HG02970 (cell line): Measurements from ENCODE around the gene KLHL41.
A peak's percentile ranks its signal among the peaks of the same experiment; 100 is the strongest.

Source experiments
- ATAC-seq: cut with Tn5 transposase; IDR thresholded peaks from one replicate; pipeline ENCODE4 v1.9.1; 2021; ENCODE audit warnings: mild to moderate bottlenecking, moderate library complexity, moderate number of reproducible peaks; ENCODE audit not compliant: unreplicated experiment, low FRiP score

KLHL41 gene

GRCh38 chr2:169509298-169509885 is at the start of gene KLHL41:
TSS of gene KLHL41 (plus strand) at chr2:169509702. CDS start at chr2:169509779, 77 bp downstream.
- no peak for ATAC-seq

GRCh38 chr2:169461143-169461542 is 48.4 kb upstream of the KLHL41 start:
- no peak for ATAC-seq

GRCh38 chr2:169462896-169463695 is 46.4 kb upstream of the KLHL41 start:
- no peak for ATAC-seq

- no peak for ATAC-seq
These were observed 45.0 kb upstream of the KLHL41 start for GRCh38 chr2:169464466-169464865.

GRCh38 chr2:169464882-169465281 is 44.6 kb upstream of the KLHL41 start:
- no peak for ATAC-seq

GRCh38 chr2:169468841-169469240 is 40.7 kb upstream of the KLHL41 start:
- no peak for ATAC-seq

GRCh38 chr2:169469952-169470572 is 39.4 kb upstream of the KLHL41 start:
- no peak for ATAC-seq

GRCh38 chr2:169472249-169472648 is 37.3 kb upstream of the KLHL41 start:
- ATAC-seq, result no peak

GRCh38 chr2:169476459-169476858 is 33.0 kb upstream of the KLHL41 start:
- no peak for ATAC-seq

- ATAC-seq, result no peak
These were observed 31.2 kb upstream of the KLHL41 start for GRCh38 chr2:169478339-169478738.

GRCh38 chr2:169478745-169479256 is 30.7 kb upstream of the KLHL41 start:
- ATAC-seq, result no peak

GRCh38 chr2:169479257-169480078 is 30.0 kb upstream of the KLHL41 start, which contains the start of gene BBS5:
TSS of gene BBS5 (plus strand) at chr2:169479494. CDS start at chr2:169479554, 60 bp downstream.
- peak; percentile 79 for ATAC-seq

GRCh38 chr2:169480079-169480465 is 29.4 kb upstream of the KLHL41 start:
- no peak for ATAC-seq

GRCh38 chr2:169485650-169486138 is 23.8 kb upstream of the KLHL41 start:
- no peak for ATAC-seq

- no peak for ATAC-seq
These were observed 23.0 kb upstream of the KLHL41 start for GRCh38 chr2:169486487-169486886.

- ATAC-seq, result no peak
These were observed 18.7 kb upstream of the KLHL41 start for GRCh38 chr2:169490834-169491233.

- ATAC-seq, result no peak
These were observed 18.1 kb upstream of the KLHL41 start for GRCh38 chr2:169491378-169491777.

- ATAC-seq, result no peak
These were observed 16.1 kb upstream of the KLHL41 start for GRCh38 chr2:169493360-169493759.

- no peak for ATAC-seq
These were observed 14.1 kb upstream of the KLHL41 start for GRCh38 chr2:169495310-169495928.

GRCh38 chr2:169504651-169505050 is 4.9 kb upstream of the KLHL41 start:
- ATAC-seq, result no peak
